T-helper 9 cell (primary cell): Measurements from ENCODE around the gene DPP10.

Source experiments
- DNase-seq: peaks from one replicate; pipeline ENCODE4 v3.0.0-alpha.2; 2020

DPP10 gene

GRCh38 chr2:115484983-115485382 is 1042.5 kb downstream of the DPP10 start:
- no peak for DNase-seq

GRCh38 chr2:115491186-115491793 is 1048.8 kb downstream of the DPP10 start:
- no peak for DNase-seq

GRCh38 chr2:115505331-115505730 is 1062.9 kb downstream of the DPP10 start:
- DNase-seq, result no peak

- no peak for DNase-seq
Observed at GRCh38 chr2:115520727-115521126, 1078.3 kb downstream of the DPP10 start.

GRCh38 chr2:115524452-115524851 is 1082.0 kb downstream of the DPP10 start:
- no peak for DNase-seq

- DNase-seq, result no peak
Observed at GRCh38 chr2:115529627-115530026, 1087.2 kb downstream of the DPP10 start.

- no peak for DNase-seq
Observed at GRCh38 chr2:115533081-115533480, 1090.6 kb downstream of the DPP10 start.

DNA sequence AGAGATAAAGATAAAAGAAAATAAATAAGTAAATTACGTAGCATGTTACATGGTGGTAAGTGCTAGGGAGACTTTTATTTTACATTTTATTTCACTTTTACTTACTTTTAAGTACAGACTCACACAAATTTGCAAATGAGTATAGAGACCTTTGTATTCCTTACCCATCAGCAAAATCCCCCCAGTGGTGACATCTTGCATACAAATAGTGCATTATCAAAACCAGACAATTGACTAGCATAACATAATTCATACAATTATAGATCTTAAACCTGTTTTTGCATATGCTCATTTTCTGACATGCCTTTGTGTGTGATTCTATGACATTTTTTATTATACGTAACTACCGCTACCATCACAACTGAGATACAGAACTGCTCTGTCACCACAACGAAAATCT is 1099.4 kb downstream of the DPP10 start:
- DNase-seq, result no peak

- no peak for DNase-seq
Observed at GRCh38 chr2:115542331-115542730, 1099.9 kb downstream of the DPP10 start.

DNA sequence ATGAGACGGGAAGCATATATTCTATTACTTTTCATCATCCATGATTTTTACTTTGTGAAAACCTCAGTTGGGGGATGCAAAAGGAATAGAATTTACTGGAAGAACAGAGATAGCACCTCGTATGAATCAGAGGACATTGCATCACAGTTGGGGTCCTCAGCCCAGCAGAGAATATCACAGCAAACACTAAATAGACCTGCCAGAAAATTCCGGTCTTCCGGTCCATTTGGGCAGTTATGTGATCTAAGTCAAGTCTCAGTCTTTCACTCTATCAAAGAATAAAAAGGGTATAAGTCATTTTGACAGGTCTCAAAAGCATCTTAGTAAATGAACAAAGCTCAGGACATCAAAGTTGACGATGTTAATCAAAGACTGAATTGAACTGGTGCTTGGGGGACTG is 1100.6 kb downstream of the DPP10 start:
- no peak for DNase-seq

DNA sequence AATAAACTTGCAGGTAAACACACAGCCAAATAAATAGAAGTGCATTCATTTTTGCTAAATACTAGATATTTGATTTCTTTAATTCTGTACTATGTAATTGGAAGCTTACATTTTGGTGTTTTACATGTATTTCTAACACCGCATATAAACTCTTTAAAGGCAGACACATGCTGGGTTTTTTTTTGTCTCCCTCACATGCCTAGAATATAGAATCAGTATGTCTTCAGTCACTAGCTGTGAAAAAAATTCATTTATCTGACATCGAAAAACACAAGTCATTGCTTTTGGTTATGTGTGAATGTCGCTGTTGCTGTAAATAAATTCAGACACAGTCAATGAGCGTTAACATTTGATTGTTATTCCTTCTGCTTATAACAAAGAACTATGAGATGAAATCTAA is 1101.0 kb downstream of the DPP10 start:
- no peak for DNase-seq

GRCh38 chr2:115549611-115550130 is 1107.2 kb downstream of the DPP10 start:
- no peak for DNase-seq

DNA sequence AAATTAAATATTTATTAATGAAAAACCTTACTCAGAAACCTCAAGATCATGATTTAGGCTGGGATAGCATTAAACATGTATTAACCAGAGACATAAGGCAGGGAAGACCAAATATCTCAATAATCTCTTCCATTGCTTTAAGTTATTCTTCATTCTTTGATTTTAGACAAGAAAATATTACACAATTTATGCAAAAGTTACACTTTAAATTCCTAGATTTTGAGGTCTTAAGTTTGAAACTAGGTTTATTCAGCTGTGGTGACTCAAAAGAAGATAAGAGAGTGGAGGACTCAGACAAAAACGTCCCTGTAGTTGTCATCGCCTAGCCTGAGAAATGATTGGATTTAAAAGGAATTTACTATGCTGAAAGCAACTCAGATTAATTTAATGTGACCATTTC is 1110.3 kb downstream of the DPP10 start:
- no peak for DNase-seq

GRCh38 chr2:115554153-115554552 is 1111.7 kb downstream of the DPP10 start:
- DNase-seq, result no peak

- no peak for DNase-seq
Observed at GRCh38 chr2:115558725-115559124, 1116.3 kb downstream of the DPP10 start.

DNA sequence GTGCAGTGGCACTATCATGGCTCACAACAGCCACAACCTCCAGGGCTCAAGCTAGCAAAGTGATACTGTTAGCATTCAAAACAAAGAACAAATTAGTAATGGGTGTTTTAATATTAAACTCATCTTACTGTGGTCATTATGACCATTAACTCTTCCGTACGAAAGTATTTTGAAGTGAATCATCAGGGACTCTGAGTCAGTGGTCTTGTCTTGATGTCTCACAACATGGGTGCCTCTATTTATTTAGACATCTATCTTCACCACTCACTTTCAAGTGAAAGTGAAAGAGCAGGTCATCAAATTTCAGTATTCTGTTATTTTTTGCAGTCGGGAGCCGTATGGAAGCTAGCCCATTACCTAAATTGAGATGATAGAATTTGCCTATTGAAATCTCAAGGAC is 1118.2 kb downstream of the DPP10 start:
- DNase-seq, result no peak

GRCh38 chr2:115568643-115569042 is 1126.2 kb downstream of the DPP10 start:
- no peak for DNase-seq

GRCh38 chr2:115569547-115569946 is 1127.1 kb downstream of the DPP10 start:
- DNase-seq, result no peak

DNA sequence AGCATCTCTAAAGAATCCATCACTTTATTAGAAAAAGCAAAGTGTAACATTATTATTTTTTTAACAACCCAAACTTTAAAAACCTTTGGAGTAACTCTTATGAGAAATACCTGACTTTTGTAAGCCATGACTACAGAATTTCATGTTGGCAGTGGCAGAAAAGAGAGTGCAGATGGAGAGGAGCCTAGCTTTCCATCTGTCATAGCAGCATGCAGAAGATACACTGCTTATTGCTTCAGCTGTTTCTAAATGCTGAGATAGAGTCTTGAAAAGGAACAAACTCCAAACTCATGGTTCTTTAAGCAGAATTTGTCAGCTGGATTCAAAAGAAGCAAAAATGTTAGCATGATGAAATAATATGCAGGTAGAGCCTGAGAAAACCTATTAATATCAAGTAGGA is 1130.3 kb downstream of the DPP10 start:
- no peak for DNase-seq

GRCh38 chr2:115573756-115574155 is 1131.3 kb downstream of the DPP10 start:
- no peak for DNase-seq

DNA sequence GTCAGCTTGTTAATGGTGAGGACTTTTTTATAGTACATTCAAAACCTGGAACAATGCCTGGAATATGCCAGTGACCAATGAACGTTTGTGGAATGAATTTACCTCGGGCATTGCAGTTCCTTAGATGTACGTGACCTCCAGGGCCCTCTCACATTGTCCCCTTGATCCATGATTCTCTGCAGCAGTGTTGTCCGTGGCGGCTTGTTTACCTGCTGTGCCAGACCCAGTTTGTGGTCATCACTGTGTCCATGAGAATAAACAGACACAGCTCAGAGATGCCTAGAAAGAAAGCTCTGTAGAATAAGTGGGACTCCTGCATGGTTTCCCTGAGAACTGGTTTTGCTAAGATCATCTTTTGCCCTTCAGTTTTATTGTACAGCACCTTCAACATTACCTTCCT is 1132.2 kb downstream of the DPP10 start:
- no peak for DNase-seq

- DNase-seq, result no peak
Observed at GRCh38 chr2:115580784-115581183, 1138.3 kb downstream of the DPP10 start.

DNA sequence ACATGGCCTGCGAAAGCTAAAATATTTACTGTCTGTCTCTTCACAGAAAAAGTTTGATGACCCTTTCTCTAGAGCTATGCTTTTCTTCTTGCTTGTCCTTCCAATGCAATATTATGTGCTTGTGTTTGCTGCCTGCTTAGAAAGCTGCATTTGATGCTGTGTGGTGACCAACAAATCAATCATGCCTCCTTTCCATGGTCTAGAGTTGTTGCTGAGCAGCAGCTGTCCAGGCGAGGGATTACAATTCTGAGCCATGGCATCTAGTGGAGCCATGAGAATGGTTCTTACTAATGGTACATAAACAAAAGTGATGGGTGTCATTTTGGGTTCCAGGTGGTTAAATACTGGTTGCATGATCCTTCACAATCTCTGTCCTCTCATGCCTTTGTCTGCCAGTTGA is 1142.1 kb downstream of the DPP10 start:
- no peak for DNase-seq

GRCh38 chr2:115596659-115597375 is 1154.4 kb downstream of the DPP10 start:
- DNase-seq, result no peak

DNA sequence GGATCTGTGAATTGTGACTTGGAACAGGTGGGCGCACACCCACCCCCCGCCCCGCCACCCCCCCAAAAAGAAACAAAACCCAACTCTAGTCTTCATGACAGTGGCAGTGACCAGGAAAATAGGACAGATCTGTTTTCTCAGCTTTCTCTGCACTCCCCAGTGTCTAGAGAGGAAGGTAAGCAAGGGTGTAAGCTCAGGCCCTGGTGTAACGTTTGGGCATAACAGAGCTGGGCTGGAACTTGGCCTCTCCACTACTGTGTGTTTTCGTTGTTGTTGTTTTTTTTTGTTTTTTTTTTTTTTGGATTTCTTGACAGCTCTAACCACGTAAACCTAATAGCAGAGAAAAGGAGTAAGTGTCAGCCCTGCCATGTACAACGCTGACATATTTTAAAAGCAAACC is 1160.8 kb downstream of the DPP10 start:
- no peak for DNase-seq
